BLaER1 (cell line): Measurements from ENCODE around the gene ADD2.

Experiments used
- H3K27ac ChIP-seq: shearing (Covaris generic); formaldehyde crosslinking; 2 replicates; pipeline ENCODE4 v1.8.1; 2022
- H3K27me3 ChIP-seq: shearing (Covaris generic); formaldehyde crosslinking; 2 replicates; pipeline ENCODE4 v1.8.1; 2022
- H3K36me3 ChIP-seq: shearing (Covaris generic); formaldehyde crosslinking; 2 replicates; pipeline ENCODE4 v1.8.1; 2022
- H3K4me1 ChIP-seq: shearing (Covaris generic); formaldehyde crosslinking; 2 replicates; pipeline ENCODE4 v1.8.1; 2022
- H3K4me2 ChIP-seq: shearing (Covaris generic); formaldehyde crosslinking; 2 replicates; pipeline ENCODE4 v1.8.1; 2022
- H3K4me3 ChIP-seq: shearing (Covaris generic); formaldehyde crosslinking; 2 replicates; pipeline ENCODE4 v1.8.1; 2022
- H3K9ac ChIP-seq: shearing (Covaris generic); formaldehyde crosslinking; 2 replicates; pipeline ENCODE4 v1.8.1; 2022
- H3K9me3 ChIP-seq: shearing (Covaris generic); formaldehyde crosslinking; 2 replicates; pipeline ENCODE4 v1.8.1; 2022
- H4K20me1 ChIP-seq: shearing (Covaris generic); formaldehyde crosslinking; 2 replicates; pipeline ENCODE4 v1.8.1; 2022
- Cebpa-rat ChIP-seq: shearing (Covaris generic); IDR thresholded peaks from 2 replicates; pipeline ENCODE4 v1.8.1; 2022

ADD2 gene

DNA sequence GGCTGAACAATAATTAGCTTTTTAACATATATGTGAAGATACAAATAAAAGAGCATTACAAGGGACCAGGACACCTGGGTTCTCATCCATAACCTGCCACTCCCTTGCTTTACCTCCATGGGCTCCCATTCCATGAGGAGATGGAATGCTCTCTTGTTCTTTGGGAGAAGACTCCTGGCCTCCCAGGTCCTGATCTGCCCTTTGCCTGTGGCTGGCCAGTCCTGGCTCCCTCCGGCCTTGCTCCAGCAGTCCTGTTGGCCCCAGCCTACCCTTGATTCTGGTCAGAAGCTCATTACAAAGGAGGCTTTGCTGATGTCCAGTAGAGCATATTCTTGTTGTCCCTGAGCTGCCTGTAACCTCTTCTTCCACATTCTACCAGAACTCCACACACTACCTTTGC is 60.3 kb downstream of the ADD2 start:
- no peaks in the 10 kb centered on the region for H3K27me3 ChIP-seq
- no peak overlapping the region for H3K9ac ChIP-seq
- H3K4me2 ChIP-seq: no peak overlapping the region
- H4K20me1 ChIP-seq: 0 out of 2 replicates have a peak, but pooled peaks cover 13% of the 10 kb centered on the region
- no peak overlapping the region for H3K27ac ChIP-seq
- no peak overlapping the region for H3K4me3 ChIP-seq
- H3K9me3 ChIP-seq: no peaks in the 10 kb centered on the region
- no peak for TF ChIP-seq Cebpa-rat
- peaks cover 89% of the 10 kb centered on the region for H3K36me3 ChIP-seq
- no peaks in the 10 kb centered on the region for H3K4me1 ChIP-seq

- H3K4me1 ChIP-seq: no peaks in the 10 kb centered on the region
- no peak overlapping the region for H3K4me2 ChIP-seq
- no peak overlapping the region for H3K4me3 ChIP-seq
- no peaks in the 10 kb centered on the region for H3K9me3 ChIP-seq
- no peak for TF ChIP-seq Cebpa-rat
- no peaks in the 10 kb centered on the region for H3K27me3 ChIP-seq
- H3K36me3 ChIP-seq: peaks cover 74% of the 10 kb centered on the region
- H4K20me1 ChIP-seq: 0 out of 2 replicates have a peak, but pooled peaks cover 9% of the 10 kb centered on the region
- no peak overlapping the region for H3K27ac ChIP-seq
- no peak overlapping the region for H3K9ac ChIP-seq
Measured at GRCh38 chr2:70706026-70706795, 61.8 kb downstream of the ADD2 start.

- no peak for TF ChIP-seq Cebpa-rat
- no peaks in the 10 kb centered on the region for H3K4me1 ChIP-seq
- H3K4me3 ChIP-seq: no peak overlapping the region
- no peaks in the 10 kb centered on the region for H3K9me3 ChIP-seq
- H4K20me1 ChIP-seq: no peaks in the 10 kb centered on the region
- no peaks in the 10 kb centered on the region for H3K27me3 ChIP-seq
- no peak overlapping the region for H3K9ac ChIP-seq
- no peak overlapping the region for H3K27ac ChIP-seq
- peaks cover 65% of the 10 kb centered on the region for H3K36me3 ChIP-seq
- H3K4me2 ChIP-seq: no peak overlapping the region
Measured at GRCh38 chr2:70705160-70705850, 62.7 kb downstream of the ADD2 start.

GRCh38 chr2:70703900-70704549 is 64.0 kb downstream of the ADD2 start:
- no peaks in the 10 kb centered on the region for H3K9me3 ChIP-seq
- H3K36me3 ChIP-seq: peaks cover 52% of the 10 kb centered on the region
- TF ChIP-seq Cebpa-rat: no peak
- no peaks in the 10 kb centered on the region for H4K20me1 ChIP-seq
- no peaks in the 10 kb centered on the region for H3K27me3 ChIP-seq
- no peaks in the 10 kb centered on the region for H3K4me1 ChIP-seq
- no peak overlapping the region for H3K4me2 ChIP-seq
- H3K4me3 ChIP-seq: no peak overlapping the region
- no peak overlapping the region for H3K9ac ChIP-seq
- no peak overlapping the region for H3K27ac ChIP-seq

GRCh38 chr2:70702711-70703395 is 65.1 kb downstream of the ADD2 start:
- Histone ChIP-seq H3K27ac (no peak overlapping the region), H4K20me1 (no peaks in the 10 kb centered on the region), H3K9me3 (no peaks in the 10 kb centered on the region), H3K9ac (no peak overlapping the region), H3K4me2 (no peak overlapping the region), H3K36me3 (peaks cover 46% of the 10 kb centered on the region), H3K4me1 (no peaks in the 10 kb centered on the region), H3K27me3 (no peaks in the 10 kb centered on the region), H3K4me3 (no peak overlapping the region)
- no peak for TF ChIP-seq Cebpa-rat

GRCh38 chr2:70698847-70699246 is 69.2 kb downstream of the ADD2 start:
- no peaks in the 10 kb centered on the region for H3K9me3 ChIP-seq
- no peaks in the 10 kb centered on the region for H3K27me3 ChIP-seq
- H3K4me3 ChIP-seq: no peak overlapping the region
- H3K27ac ChIP-seq: no peak overlapping the region
- no peak overlapping the region for H3K4me2 ChIP-seq
- no peak for TF ChIP-seq Cebpa-rat
- no peaks in the 10 kb centered on the region for H4K20me1 ChIP-seq
- H3K9ac ChIP-seq: no peak overlapping the region
- peaks cover 47% of the 10 kb centered on the region for H3K36me3 ChIP-seq
- no peaks in the 10 kb centered on the region for H3K4me1 ChIP-seq

- Histone ChIP-seq H3K4me2 (no peak overlapping the region), H3K27me3 (no peaks in the 10 kb centered on the region), H3K4me1 (no peaks in the 10 kb centered on the region), H3K27ac (no peak overlapping the region), H3K36me3 (peaks cover 56% of the 10 kb centered on the region), H3K9ac (no peak overlapping the region), H3K9me3 (no peaks in the 10 kb centered on the region), H3K4me3 (no peak overlapping the region), H4K20me1 (no peaks in the 10 kb centered on the region)
- no peak for TF ChIP-seq Cebpa-rat
Measured at GRCh38 chr2:70697603-70698383, 70.2 kb downstream of the ADD2 start.

- Histone ChIP-seq H3K4me3 (no peak overlapping the region), H3K9me3 (no peaks in the 10 kb centered on the region), H4K20me1 (no peaks in the 10 kb centered on the region), H3K9ac (no peak overlapping the region), H3K36me3 (peaks cover 72% of the 10 kb centered on the region), H3K4me2 (no peak overlapping the region), H3K4me1 (no peaks in the 10 kb centered on the region), H3K27me3 (no peaks in the 10 kb centered on the region), H3K27ac (no peak overlapping the region)
- TF ChIP-seq Cebpa-rat: no peak
Measured at GRCh38 chr2:70696142-70696541, 71.9 kb downstream of the ADD2 start.

GRCh38 chr2:70692256-70692655 is 75.7 kb downstream of the ADD2 start:
- H3K4me2 ChIP-seq: no peak overlapping the region
- peaks cover 100% of the 10 kb centered on the region for H3K36me3 ChIP-seq
- no peaks in the 10 kb centered on the region for H3K27me3 ChIP-seq
- no peaks in the 10 kb centered on the region for H4K20me1 ChIP-seq
- no peak overlapping the region for H3K4me3 ChIP-seq
- no peak for TF ChIP-seq Cebpa-rat
- H3K4me1 ChIP-seq: peaks cover 4% of the 10 kb centered on the region
- H3K9me3 ChIP-seq: no peaks in the 10 kb centered on the region
- H3K9ac ChIP-seq: no peak overlapping the region
- H3K27ac ChIP-seq: no peak overlapping the region
